ENCODE results near the gene PRR16.

- TF ChIP-seq HOXB13 (CRISPR knock-in tag; IDR thresholded peaks at IDR 0.05; ENCODE audit: low read depth), result no peak
- no peak for TF ChIP-seq POLR2A (IDR thresholded peaks at IDR 0.05; ENCODE audit: low read length)
- no peak for TF ChIP-seq HDAC2 (IDR thresholded peaks at IDR 0.05)
- no peak for TF ChIP-seq ZSCAN20 (CRISPR knock-in tag; IDR thresholded peaks at IDR 0.05)
- no peak for TF ChIP-seq CBX2 (IDR thresholded peaks at IDR 0.05; ENCODE audit: borderline replicate concordance, low read depth)
- TF ChIP-seq MAZ (IDR thresholded peaks at IDR 0.05; ENCODE audit: borderline replicate concordance, low read depth, low read length), result no peak
- TF ChIP-seq, protein P1, sequence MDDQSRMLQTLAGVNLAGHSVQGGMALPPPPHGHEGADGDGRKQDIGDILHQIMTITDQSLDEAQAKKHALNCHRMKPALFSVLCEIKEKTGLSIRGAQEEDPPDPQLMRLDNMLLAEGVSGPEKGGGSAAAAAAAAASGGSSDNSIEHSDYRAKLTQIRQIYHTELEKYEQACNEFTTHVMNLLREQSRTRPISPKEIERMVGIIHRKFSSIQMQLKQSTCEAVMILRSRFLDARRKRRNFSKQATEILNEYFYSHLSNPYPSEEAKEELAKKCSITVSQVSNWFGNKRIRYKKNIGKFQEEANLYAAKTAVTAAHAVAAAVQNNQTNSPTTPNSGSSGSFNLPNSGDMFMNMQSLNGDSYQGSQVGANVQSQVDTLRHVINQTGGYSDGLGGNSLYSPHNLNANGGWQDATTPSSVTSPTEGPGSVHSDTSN (IDR thresholded peaks at IDR 0.05), result no peak
- TF ChIP-seq JUN (IDR thresholded peaks at IDR 0.05), result no peak
- TF ChIP-seq, protein P2, sequence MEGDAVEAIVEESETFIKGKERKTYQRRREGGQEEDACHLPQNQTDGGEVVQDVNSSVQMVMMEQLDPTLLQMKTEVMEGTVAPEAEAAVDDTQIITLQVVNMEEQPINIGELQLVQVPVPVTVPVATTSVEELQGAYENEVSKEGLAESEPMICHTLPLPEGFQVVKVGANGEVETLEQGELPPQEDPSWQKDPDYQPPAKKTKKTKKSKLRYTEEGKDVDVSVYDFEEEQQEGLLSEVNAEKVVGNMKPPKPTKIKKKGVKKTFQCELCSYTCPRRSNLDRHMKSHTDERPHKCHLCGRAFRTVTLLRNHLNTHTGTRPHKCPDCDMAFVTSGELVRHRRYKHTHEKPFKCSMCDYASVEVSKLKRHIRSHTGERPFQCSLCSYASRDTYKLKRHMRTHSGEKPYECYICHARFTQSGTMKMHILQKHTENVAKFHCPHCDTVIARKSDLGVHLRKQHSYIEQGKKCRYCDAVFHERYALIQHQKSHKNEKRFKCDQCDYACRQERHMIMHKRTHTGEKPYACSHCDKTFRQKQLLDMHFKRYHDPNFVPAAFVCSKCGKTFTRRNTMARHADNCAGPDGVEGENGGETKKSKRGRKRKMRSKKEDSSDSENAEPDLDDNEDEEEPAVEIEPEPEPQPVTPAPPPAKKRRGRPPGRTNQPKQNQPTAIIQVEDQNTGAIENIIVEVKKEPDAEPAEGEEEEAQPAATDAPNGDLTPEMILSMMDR (IDR thresholded peaks at IDR 0.05), result no peak
- no peak for TF ChIP-seq REST (IDR thresholded peaks at IDR 0.05)
- no peak for TF ChIP-seq ZNF302 (CRISPR knock-in tag; IDR thresholded peaks at IDR 0.05)
- TF ChIP-seq FOSL2 (IDR thresholded peaks at IDR 0.05), result no peak
- TF ChIP-seq FOSL2 (CRISPR knock-in tag; IDR thresholded peaks at IDR 0.05), result no peak
- no peak for TF ChIP-seq PHF8 (IDR thresholded peaks at IDR 0.05; ENCODE audit: borderline replicate concordance, low read depth)
- no peak for TF ChIP-seq MYC (IDR thresholded peaks at IDR 0.05; ENCODE audit: borderline replicate concordance, low read length)
Measured at GRCh38 chr5:120535900-120536299, 71.8 kb downstream of the PRR16 start.
